ENCODE measurements around the gene KLHDC7A. TPM values are rescaled to one million over a fixed set of nuclear protein-coding genes. Genes with fewer than 3 reads are reported as not detected.

KLHDC7A gene
- total RNA-seq, 4 donors from 2014 or later, result 0.32 to 0.68 TPM; not detected in 2

DNA sequence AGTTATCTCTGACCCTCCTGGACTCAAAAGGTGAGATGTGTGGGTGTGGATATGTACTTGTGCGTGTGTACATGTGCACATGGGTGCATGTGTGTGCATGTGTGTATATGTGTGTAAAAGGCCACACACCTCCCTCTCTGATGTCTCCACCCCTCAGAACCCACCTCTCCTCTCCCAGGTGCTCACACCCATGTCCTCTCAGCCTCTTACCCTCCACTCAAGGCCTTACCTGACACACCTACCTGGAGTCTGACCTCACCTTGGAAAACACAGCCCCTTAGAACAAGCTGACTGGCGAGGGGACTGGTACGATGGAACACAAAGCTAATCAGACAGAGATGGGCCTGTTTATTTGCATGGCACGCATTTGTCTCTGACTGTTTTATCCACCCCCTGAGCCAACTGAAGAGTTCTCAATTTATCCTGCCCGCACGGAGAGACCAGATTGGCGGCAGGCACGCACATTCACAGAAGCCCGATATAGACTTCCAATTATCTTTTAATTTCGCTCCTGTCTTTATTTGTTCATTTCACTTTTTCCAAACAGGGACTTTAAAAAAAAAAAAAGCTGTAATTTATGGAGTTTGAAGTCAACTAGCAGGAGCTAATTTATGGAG, 6.1 kb upstream of the KLHDC7A start:
- WGBS, 2 donors (ENCODE audit: low coverage in 1 of 2), result 88 to 94% methylated on average over 9 to 10 of the region's 10 CpGs
- in situ Hi-C loops (cut with MboI; ENCODE audit: low pct_ligation_motif_present in 1 of 4, low pct_unique_long_range_greater_than_20kb in 1 of 4, low sequenced_read_pairs in 3 of 4), result no loop called here

DNA sequence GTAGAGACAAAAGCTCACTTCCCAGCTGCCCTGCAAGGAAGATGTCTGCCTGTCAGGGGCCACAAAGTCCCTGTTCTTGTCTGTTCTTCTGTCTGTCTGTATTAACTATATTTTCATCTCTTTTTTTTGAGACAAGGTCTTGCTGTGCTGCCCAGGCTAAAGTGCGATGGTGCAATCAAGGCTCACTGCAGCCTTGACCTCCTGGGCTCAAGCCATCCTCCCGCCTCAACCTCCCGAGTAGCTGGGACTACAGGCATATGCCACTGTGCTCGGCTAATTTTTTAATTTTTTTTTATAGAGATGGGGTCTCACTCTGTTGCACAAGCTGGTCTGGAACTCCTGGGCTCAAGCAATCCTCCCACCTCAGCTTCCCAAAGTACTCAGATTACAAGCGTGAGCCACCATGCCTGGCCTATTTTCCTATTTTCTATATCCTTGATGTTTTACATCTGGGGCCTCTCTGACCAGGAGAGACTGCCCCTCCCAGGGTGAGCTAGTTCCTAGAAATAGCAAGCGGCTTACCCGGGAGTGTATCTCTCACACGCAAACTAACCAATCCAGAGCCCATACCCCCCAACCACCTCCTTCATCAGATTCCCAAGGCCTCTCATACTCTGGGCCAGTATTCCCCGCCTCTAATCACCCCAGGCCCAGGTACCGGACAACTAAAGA, 5.4 kb upstream of the KLHDC7A start:
- Histone ChIP-seq H3K9me3 (no peaks in the 10 kb centered on the region), H3K4me3 (no peak overlapping the region), H3K4me1 (peaks cover 0 to 6% (median 2%) of the 10 kb centered on the region in 4 donors), H3K27ac (no peak overlapping the region), H3K27me3 (no peaks in the 10 kb centered on the region), H3K36me3 (no peaks in the 10 kb centered on the region)
- intact Hi-C loops (cut with DNase I; ENCODE audit: low total_unique reads) (no loop called here), in situ Hi-C loops (cut with MboI; ENCODE audit: low pct_ligation_motif_present in 1 of 4, low pct_unique_long_range_greater_than_20kb in 1 of 4, low sequenced_read_pairs in 3 of 4) (no loop called here)
- TF ChIP-seq EP300 (IDR thresholded peaks at IDR 0.05; ENCODE audit: low read depth) (no peak), POLR2A (IDR thresholded peaks at IDR 0.05) (no peak), POLR2AphosphoS5 (IDR thresholded peaks at IDR 0.05) (no peak)
- TF ChIP-seq, protein P1, sequence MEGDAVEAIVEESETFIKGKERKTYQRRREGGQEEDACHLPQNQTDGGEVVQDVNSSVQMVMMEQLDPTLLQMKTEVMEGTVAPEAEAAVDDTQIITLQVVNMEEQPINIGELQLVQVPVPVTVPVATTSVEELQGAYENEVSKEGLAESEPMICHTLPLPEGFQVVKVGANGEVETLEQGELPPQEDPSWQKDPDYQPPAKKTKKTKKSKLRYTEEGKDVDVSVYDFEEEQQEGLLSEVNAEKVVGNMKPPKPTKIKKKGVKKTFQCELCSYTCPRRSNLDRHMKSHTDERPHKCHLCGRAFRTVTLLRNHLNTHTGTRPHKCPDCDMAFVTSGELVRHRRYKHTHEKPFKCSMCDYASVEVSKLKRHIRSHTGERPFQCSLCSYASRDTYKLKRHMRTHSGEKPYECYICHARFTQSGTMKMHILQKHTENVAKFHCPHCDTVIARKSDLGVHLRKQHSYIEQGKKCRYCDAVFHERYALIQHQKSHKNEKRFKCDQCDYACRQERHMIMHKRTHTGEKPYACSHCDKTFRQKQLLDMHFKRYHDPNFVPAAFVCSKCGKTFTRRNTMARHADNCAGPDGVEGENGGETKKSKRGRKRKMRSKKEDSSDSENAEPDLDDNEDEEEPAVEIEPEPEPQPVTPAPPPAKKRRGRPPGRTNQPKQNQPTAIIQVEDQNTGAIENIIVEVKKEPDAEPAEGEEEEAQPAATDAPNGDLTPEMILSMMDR (IDR thresholded peaks at IDR 0.05), result no peak
- no peak for DNase-seq
- WGBS, 2 donors (ENCODE audit: low coverage in 1 of 2), result 73 to 81% methylated on average over 5 to 10 of the region's 10 CpGs

More for the DNA sequence above, 6.1 kb upstream of the KLHDC7A start:
- Histone ChIP-seq H3K27me3 (no peaks in the 10 kb centered on the region), H3K4me1 (no peaks in the 10 kb centered on the region), H3K4me3 (no peak overlapping the region), H3K9me3 (no peaks in the 10 kb centered on the region), H3K27ac (no peak overlapping the region), H3K36me3 (no peaks in the 10 kb centered on the region)
- intact Hi-C loops (cut with DNase I; ENCODE audit: low total_unique reads), result no loop called here
- no peak for DNase-seq
- TF ChIP-seq, protein P1 (IDR thresholded peaks at IDR 0.05), result no peak
- TF ChIP-seq EP300 (IDR thresholded peaks at IDR 0.05; ENCODE audit: low read depth) (no peak), POLR2A (IDR thresholded peaks at IDR 0.05) (no peak), POLR2AphosphoS5 (IDR thresholded peaks at IDR 0.05) (no peak)

DNA sequence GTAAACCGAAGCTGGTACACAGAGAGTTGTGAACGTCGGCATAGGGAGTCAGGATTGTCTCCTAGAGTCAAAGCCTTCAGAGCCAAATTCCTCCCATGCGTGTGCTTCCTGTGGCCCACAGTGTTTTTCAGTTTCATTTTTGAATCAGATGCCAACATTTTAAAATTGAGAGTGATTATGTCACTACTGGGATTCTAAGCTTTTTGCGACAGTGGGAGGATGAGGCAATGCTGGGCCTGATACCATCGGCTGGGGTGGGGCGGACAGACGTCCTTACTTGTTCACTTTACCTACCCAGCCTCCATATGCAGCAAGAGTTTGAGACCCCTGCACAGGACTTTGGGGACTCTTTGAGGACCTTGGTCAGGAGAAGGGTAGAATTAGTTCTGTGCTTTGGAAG, 1.3 kb upstream of the KLHDC7A start:
- Histone ChIP-seq H3K27me3 (no peaks in the 10 kb centered on the region), H3K36me3 (no peaks in the 10 kb centered on the region), H3K27ac (no peak overlapping the region), H3K4me1 (peaks cover 0 to 17% (median 11%) of the 10 kb centered on the region in 4 donors), H3K4me3 (no peak overlapping the region), H3K9me3 (no peaks in the 10 kb centered on the region)
- no peak for TF ChIP-seq POLR2A (IDR thresholded peaks at IDR 0.05)
- no peak for TF ChIP-seq POLR2AphosphoS5 (IDR thresholded peaks at IDR 0.05)
- TF ChIP-seq, protein P1 (IDR thresholded peaks at IDR 0.05), result no peak
- no peak for TF ChIP-seq EP300 (IDR thresholded peaks at IDR 0.05; ENCODE audit: low read depth)
- WGBS, 2 donors (ENCODE audit: low coverage in 1 of 2), result 79% methylated on average over 8 of the region's 8 CpGs; no CpG with 5 or more reads in 1 of the 2 donors
- in situ Hi-C loops (cut with MboI; ENCODE audit: low pct_ligation_motif_present in 1 of 4, low pct_unique_long_range_greater_than_20kb in 1 of 4, low sequenced_read_pairs in 3 of 4) (no loop called here), intact Hi-C loops (cut with DNase I; ENCODE audit: low total_unique reads) (no loop called here)
- DNase-seq, result no peak

- Histone ChIP-seq H3K36me3 (no peaks in the 10 kb centered on the region), H3K4me3 (no peak overlapping the region), H3K27ac (no peak overlapping the region), H3K9me3 (no peaks in the 10 kb centered on the region), H3K27me3 (no peaks in the 10 kb centered on the region), H3K4me1 (peaks cover 0 to 17% (median 11%) of the 10 kb centered on the region in 4 donors)
- no peak for DNase-seq
- WGBS, 2 donors (ENCODE audit: low coverage in 1 of 2), result 76% methylated on average over 21 of the region's 25 CpGs; no CpG with 5 or more reads in 1 of the 2 donors
- in situ Hi-C loops (cut with MboI; ENCODE audit: low pct_ligation_motif_present in 1 of 4, low pct_unique_long_range_greater_than_20kb in 1 of 4, low sequenced_read_pairs in 3 of 4), result no loop called here
- no peak for TF ChIP-seq POLR2A (IDR thresholded peaks at IDR 0.05)
- no peak for TF ChIP-seq EP300 (IDR thresholded peaks at IDR 0.05; ENCODE audit: low read depth)
- TF ChIP-seq, protein P1 (IDR thresholded peaks at IDR 0.05), result no peak
- TF ChIP-seq POLR2AphosphoS5 (IDR thresholded peaks at IDR 0.05), result no peak
- intact Hi-C loops (cut with DNase I; ENCODE audit: low total_unique reads), result no loop called here
Observed at GRCh38 chr1:18481190-18481920, 625 bp downstream of the KLHDC7A start.
